ENCODE measurements around the gene B4GALT1. TPM values are rescaled to one million over a fixed set of nuclear protein-coding genes. Genes with fewer than 3 reads are reported as not detected.

Gene B4GALT1
- total and polyA plus RNA-seq, 8 donors = 6.4 to 125 (median 24.9) TPM

DNA sequence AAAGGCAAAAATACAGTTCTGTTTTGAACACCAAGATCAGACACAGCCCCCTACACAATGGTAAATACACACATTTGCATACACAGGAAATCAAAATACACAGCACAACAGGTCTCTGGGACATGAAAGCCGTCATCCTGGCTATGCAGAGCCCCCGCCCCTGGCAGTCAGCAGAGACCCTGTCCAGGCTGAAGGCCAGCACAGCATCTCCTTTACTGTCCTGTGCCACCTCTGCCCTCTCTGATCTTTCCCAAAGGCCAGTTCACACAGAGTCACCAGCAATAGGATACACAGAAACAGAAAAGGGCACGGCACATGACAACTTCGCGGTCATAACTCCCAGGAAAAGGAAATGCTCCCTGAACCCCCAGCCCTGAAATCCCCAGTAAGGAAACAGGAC is 56.5 kb downstream of the B4GALT1 start:
- no peak for TF ChIP-seq POLR2AphosphoS5 (IDR thresholded peaks at IDR 0.05)
- TF ChIP-seq POLR2A (IDR thresholded peaks at IDR 0.05) = no peak
- TF ChIP-seq, protein P1, sequence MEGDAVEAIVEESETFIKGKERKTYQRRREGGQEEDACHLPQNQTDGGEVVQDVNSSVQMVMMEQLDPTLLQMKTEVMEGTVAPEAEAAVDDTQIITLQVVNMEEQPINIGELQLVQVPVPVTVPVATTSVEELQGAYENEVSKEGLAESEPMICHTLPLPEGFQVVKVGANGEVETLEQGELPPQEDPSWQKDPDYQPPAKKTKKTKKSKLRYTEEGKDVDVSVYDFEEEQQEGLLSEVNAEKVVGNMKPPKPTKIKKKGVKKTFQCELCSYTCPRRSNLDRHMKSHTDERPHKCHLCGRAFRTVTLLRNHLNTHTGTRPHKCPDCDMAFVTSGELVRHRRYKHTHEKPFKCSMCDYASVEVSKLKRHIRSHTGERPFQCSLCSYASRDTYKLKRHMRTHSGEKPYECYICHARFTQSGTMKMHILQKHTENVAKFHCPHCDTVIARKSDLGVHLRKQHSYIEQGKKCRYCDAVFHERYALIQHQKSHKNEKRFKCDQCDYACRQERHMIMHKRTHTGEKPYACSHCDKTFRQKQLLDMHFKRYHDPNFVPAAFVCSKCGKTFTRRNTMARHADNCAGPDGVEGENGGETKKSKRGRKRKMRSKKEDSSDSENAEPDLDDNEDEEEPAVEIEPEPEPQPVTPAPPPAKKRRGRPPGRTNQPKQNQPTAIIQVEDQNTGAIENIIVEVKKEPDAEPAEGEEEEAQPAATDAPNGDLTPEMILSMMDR (IDR thresholded peaks at IDR 0.05) = no peak
- no peak for TF ChIP-seq EP300 (IDR thresholded peaks at IDR 0.05)
- Histone ChIP-seq H3K27me3 (no peaks in the 10 kb centered on the region), H3K4me1 (peaks cover 10 to 18% (median 14%) of the 10 kb centered on the region in 4 donors), H3K36me3 (peaks cover 41 to 70% (median 61%) of the 10 kb centered on the region in 4 donors), H3K9me3 (no peaks in the 10 kb centered on the region), H3K4me3 (no peak overlapping the region), H3K27ac (no peak overlapping the region)
- 85 to 98% (median 97%) methylated on average over 5 of the region's 5 CpGs for WGBS, 5 donors
- intact Hi-C loops (cut with DNase I; ENCODE audit: low total_unique reads) = no loop called here
- DNase-seq = no peak

DNA sequence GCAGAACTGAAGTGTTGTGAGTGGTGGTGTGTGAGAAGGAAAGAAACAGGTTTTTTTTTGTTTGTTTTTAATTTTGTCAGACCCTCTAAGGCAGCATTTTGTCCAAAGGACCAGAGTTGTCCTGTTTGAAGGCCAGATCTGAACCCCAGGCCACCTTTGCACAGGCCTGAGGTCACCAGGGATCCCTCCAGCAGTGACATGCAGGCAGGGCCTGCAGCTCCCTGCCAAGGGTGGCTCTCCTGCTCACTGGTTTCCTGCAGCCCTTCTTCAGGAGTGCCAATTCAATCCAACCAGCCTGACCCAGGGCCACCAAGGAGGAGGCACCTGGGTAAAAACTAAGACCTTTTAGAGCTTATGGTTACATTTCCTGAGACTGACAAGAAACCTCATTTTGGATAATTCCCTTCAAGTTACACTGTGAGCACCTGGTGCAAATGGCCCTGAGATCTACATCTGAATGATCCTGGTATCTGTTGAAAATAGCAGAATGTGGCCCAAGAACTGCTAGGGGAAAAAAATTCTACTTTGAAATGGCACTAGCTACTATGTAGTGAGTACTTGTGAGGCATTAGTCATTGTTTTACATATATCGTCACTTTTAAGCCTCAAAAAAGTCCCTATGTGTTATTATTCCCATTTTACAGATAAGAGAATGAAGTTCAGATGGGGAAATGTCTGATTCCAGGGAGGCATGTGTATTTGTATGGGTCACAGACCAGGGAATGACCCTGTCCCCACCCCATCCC is 57.1 kb downstream of the B4GALT1 start:
- Histone ChIP-seq H3K9me3 (no peaks in the 10 kb centered on the region), H3K36me3 (peaks cover 36 to 63% (median 54%) of the 10 kb centered on the region in 4 donors), H3K4me3 (no peak overlapping the region), H3K27me3 (no peaks in the 10 kb centered on the region), H3K4me1 (peaks cover 10 to 18% (median 14%) of the 10 kb centered on the region in 4 donors), H3K27ac (no peak overlapping the region)
- 84 to 95% (median 90%) methylated on average over 1 of the region's 1 CpG for WGBS, 5 donors
- DNase-seq = no peak
- intact Hi-C loops (cut with DNase I; ENCODE audit: low total_unique reads) = no loop called here
- TF ChIP-seq POLR2A (IDR thresholded peaks at IDR 0.05) = no peak
- TF ChIP-seq, protein P1 (IDR thresholded peaks at IDR 0.05) = no peak
- no peak for TF ChIP-seq EP300 (IDR thresholded peaks at IDR 0.05)
- no peak for TF ChIP-seq POLR2AphosphoS5 (IDR thresholded peaks at IDR 0.05)

DNA sequence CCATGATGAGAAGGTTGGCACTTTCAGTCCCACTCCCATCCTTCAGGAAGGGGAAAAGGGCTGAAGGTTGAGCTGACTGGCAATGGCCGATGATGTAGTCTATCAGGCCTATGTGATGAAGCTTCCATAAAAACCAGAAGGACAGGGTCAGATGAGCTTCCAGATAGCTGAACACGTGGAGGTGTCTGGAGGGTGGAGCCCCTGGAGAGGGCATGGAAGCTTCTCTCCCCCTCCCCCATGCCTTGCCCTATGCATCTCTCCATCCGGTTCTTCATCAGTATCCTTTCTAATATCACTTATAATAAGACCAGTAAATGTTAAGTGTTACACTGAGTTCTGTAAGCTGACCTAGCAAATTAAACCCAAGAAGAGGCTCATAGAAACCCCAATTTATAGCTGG is 58.0 kb downstream of the B4GALT1 start:
- Histone ChIP-seq H3K27ac (no peak overlapping the region), H3K4me1 (peaks cover 10 to 18% (median 14%) of the 10 kb centered on the region in 4 donors), H3K36me3 (peaks cover 28 to 54% (median 45%) of the 10 kb centered on the region in 4 donors), H3K27me3 (no peaks in the 10 kb centered on the region), H3K9me3 (no peaks in the 10 kb centered on the region), H3K4me3 (no peak overlapping the region)
- 70 to 74% (median 72%) methylated on average over 3 of the region's 3 CpGs for WGBS, 5 donors
- DNase-seq = no peak
- TF ChIP-seq, protein P1 (IDR thresholded peaks at IDR 0.05) = no peak
- TF ChIP-seq POLR2A (IDR thresholded peaks at IDR 0.05) (no peak), POLR2AphosphoS5 (IDR thresholded peaks at IDR 0.05) (no peak), EP300 (IDR thresholded peaks at IDR 0.05) (no peak)
- intact Hi-C loops (cut with DNase I; ENCODE audit: low total_unique reads) = no loop called here

DNA sequence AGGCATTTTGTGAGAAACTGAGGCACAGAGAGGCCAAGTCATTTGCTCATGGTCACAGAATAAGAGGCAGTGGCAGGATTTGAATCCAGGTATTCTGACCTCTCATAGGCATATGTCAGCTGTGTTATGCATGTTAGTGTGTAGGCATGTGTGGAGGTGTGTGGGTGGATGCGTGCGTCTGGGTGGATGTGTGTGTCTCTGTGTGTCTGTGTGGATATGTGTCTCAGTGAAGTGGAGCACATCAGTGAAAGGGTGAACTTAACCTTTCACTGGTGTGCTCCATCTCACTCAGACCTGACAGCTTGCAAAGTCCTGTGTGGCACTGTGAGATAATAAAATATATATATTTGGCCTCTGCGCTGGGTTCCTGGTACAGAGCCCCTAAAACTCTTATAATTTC is 58.7 kb downstream of the B4GALT1 start:
- H3K27ac ChIP-seq = no peak overlapping the region
- no peak for DNase-seq

More for the DNA sequence above, 58.7 kb downstream of the B4GALT1 start:
- 89 to 100% (median 93%) methylated on average over 3 of the region's 3 CpGs for WGBS, 5 donors
- H3K36me3 ChIP-seq = peaks cover 22 to 48% (median 38%) of the 10 kb centered on the region in 4 donors
- TF ChIP-seq POLR2AphosphoS5 (IDR thresholded peaks at IDR 0.05) (no peak), POLR2A (IDR thresholded peaks at IDR 0.05) (no peak), EP300 (IDR thresholded peaks at IDR 0.05) (no peak)
- TF ChIP-seq, protein P1 (IDR thresholded peaks at IDR 0.05) = no peak
- peaks cover 10 to 18% (median 14%) of the 10 kb centered on the region in 4 donors for H3K4me1 ChIP-seq
- no peak overlapping the region for H3K4me3 ChIP-seq
- intact Hi-C loops (cut with DNase I; ENCODE audit: low total_unique reads) = no loop called here
- H3K27me3 ChIP-seq = no peaks in the 10 kb centered on the region
- no peaks in the 10 kb centered on the region for H3K9me3 ChIP-seq
